ENCODE data around the gene GTF2F2. TPM values are rescaled to one million over a fixed set of nuclear protein-coding genes. Genes with fewer than 3 reads are reported as not detected.

GTF2F2 gene
- total and polyA plus RNA-seq, 7 donors = 18.5 to 32.7 (median 28.5) TPM

GRCh38 chr13:45141369-45141768, 21.1 kb downstream of the GTF2F2 start:
- Histone ChIP-seq H3K9me3 (no peaks in the 10 kb centered on the region), H3K4me3 (no peak overlapping the region), H3K4me1 (peaks cover 0 to 33% (median 4%) of the 10 kb centered on the region in 4 donors), H3K36me3 (peaks cover 0 to 8% (median 2%) of the 10 kb centered on the region in 4 donors), H3K27me3 (no peaks in the 10 kb centered on the region), H3K27ac (no peak overlapping the region)
- WGBS, 2 donors = 80 to 96% methylated on average over 1 of the region's 1 CpG
- TF ChIP-seq POLR2A (IDR thresholded peaks at IDR 0.05) (no peak), EP300 (IDR thresholded peaks at IDR 0.05) (no peak), POLR2AphosphoS5 (IDR thresholded peaks at IDR 0.05) (no peak), CTCF (IDR thresholded peaks at IDR 0.05) (no peak)
- intact Hi-C loops (cut with DNase I) = no loop called here
- no peak for DNase-seq

GRCh38 chr13:45142440-45143345, 22.4 kb downstream of the GTF2F2 start:
- WGBS, 2 donors = 56 to 79% methylated on average over 4 of the region's 4 CpGs

GRCh38 chr13:45143346-45143751, 23.0 kb downstream of the GTF2F2 start:
- intact Hi-C loops (cut with DNase I) = no loop called here
- Histone ChIP-seq H3K27ac (peak overlapping the region in 3 of 4 donors; percentile 19 to 54 (median 46)), H3K4me1 (peaks cover 0 to 23% (median 0%) of the 10 kb centered on the region in 4 donors), H3K36me3 (peaks cover 0 to 7% (median 2%) of the 10 kb centered on the region in 4 donors), H3K9me3 (no peaks in the 10 kb centered on the region), H3K27me3 (no peaks in the 10 kb centered on the region), H3K4me3 (no peak overlapping the region)
- DNase-seq = no peak
- WGBS, 2 donors = 78 to 81% methylated on average over 7 of the region's 7 CpGs
- TF ChIP-seq POLR2A (IDR thresholded peaks at IDR 0.05) (no peak), POLR2AphosphoS5 (IDR thresholded peaks at IDR 0.05) (no peak), EP300 (IDR thresholded peaks at IDR 0.05) (no peak), CTCF (IDR thresholded peaks at IDR 0.05) (no peak)

More at GRCh38 chr13:45142440-45143345, 22.4 kb downstream of the GTF2F2 start:
- TF ChIP-seq EP300 (IDR thresholded peaks at IDR 0.05) = no peak
- no peak for TF ChIP-seq POLR2AphosphoS5 (IDR thresholded peaks at IDR 0.05)
- Histone ChIP-seq H3K27me3 (no peaks in the 10 kb centered on the region), H3K9me3 (no peaks in the 10 kb centered on the region), H3K27ac (peak overlapping the region in 3 of 4 donors; percentile 19 to 54 (median 46)), H3K36me3 (peaks cover 0 to 8% (median 2%) of the 10 kb centered on the region in 4 donors), H3K4me1 (peaks cover 0 to 23% (median 0%) of the 10 kb centered on the region in 4 donors), H3K4me3 (no peak overlapping the region)
- intact Hi-C loops (cut with DNase I) = no loop called here
- no peak for DNase-seq

GRCh38 chr13:45149964-45150363, 29.7 kb downstream of the GTF2F2 start:
- no peak overlapping the region for H3K4me3 ChIP-seq
- WGBS, 2 donors = 75 to 79% methylated on average over 1 of the region's 1 CpG
- H3K9me3 ChIP-seq = no peaks in the 10 kb centered on the region
- no peak overlapping the region for H3K27ac ChIP-seq
- DNase-seq = no peak
- intact Hi-C loops (cut with DNase I) = no loop called here
- TF ChIP-seq POLR2A (IDR thresholded peaks at IDR 0.05) (no peak), CTCF (IDR thresholded peaks at IDR 0.05) (no peak), POLR2AphosphoS5 (IDR thresholded peaks at IDR 0.05) (no peak), EP300 (IDR thresholded peaks at IDR 0.05) (no peak)
- peaks cover 0 to 7% (median 0%) of the 10 kb centered on the region in 4 donors for H3K4me1 ChIP-seq
- H3K36me3 ChIP-seq = peaks cover 0 to 8% (median 0%) of the 10 kb centered on the region in 4 donors
- H3K27me3 ChIP-seq = no peaks in the 10 kb centered on the region
